HUDEP-2 (cell line): ENCODE data around the gene CD72.
"Not testable (repeated sequence)": the region's sequence is repeated elsewhere in the genome, so short reads cannot be mapped to it uniquely, and the experiment has no call there.

ENCODE experiments used
- DNase-seq, 76 experiments: peaks; one replicate each; lab custom pipeline; 2025; ENCODE audit not compliant: unreplicated experiment in 76 of 76; lab: John Stamatoyannopoulos, UW

Gene CD72

GRCh38 chr9:35598866-35599590 lies 19.2 kb downstream of the CD72 start:
- no peak for DNase-seq

GRCh38 chr9:35596907-35597306 lies 21.3 kb downstream of the CD72 start:
- not testable (repeated sequence) for DNase-seq

GRCh38 chr9:35594471-35594870 lies 23.7 kb downstream of the CD72 start:
- no peak for DNase-seq

GRCh38 chr9:35593581-35593980 lies 24.6 kb downstream of the CD72 start:
- no peak for DNase-seq

- DNase-seq: not testable (repeated sequence)
Observed at GRCh38 chr9:35588506-35588905, 29.7 kb downstream of the CD72 start.

GRCh38 chr9:35584681-35585080 lies 33.5 kb downstream of the CD72 start:
- not testable (repeated sequence) for DNase-seq

- not testable (repeated sequence) for DNase-seq
Observed at GRCh38 chr9:35583521-35583920, 34.7 kb downstream of the CD72 start.

- not testable (repeated sequence) for DNase-seq
Observed at GRCh38 chr9:35579659-35580227, 38.5 kb downstream of the CD72 start.

- no peak for DNase-seq
Observed at GRCh38 chr9:35579130-35579529, 39.1 kb downstream of the CD72 start.

GRCh38 chr9:35577486-35577885 lies 40.7 kb downstream of the CD72 start:
- no peak for DNase-seq

- no peak for DNase-seq
Observed at GRCh38 chr9:35575478-35575877, 42.7 kb downstream of the CD72 start.

- DNase-seq: no peak
Observed at GRCh38 chr9:35574578-35575122, 43.6 kb downstream of the CD72 start.

- DNase-seq: no peak
Observed at GRCh38 chr9:35570709-35571504, 47.3 kb downstream of the CD72 start.

GRCh38 chr9:35569206-35569605 lies 49.0 kb downstream of the CD72 start:
- DNase-seq: no peak

GRCh38 chr9:35568196-35568595 lies 50.0 kb downstream of the CD72 start:
- DNase-seq: no peak

- no peak for DNase-seq
Observed at GRCh38 chr9:35566417-35566816, 51.8 kb downstream of the CD72 start.

- DNase-seq: no peak
Observed at GRCh38 chr9:35564658-35565061, 53.6 kb downstream of the CD72 start.

GRCh38 chr9:35563791-35564197 lies 54.4 kb downstream of the CD72 start:
- DNase-seq: no peak

- no peak for DNase-seq
Observed at GRCh38 chr9:35562895-35563780, 55.1 kb downstream of the CD72 start.

- no peak for DNase-seq
Observed at GRCh38 chr9:35561468-35562261, 56.5 kb downstream of the CD72 start.
